HG02610 (cell line): Measurements from ENCODE around the gene PLA2G2D.

ENCODE experiments used
- ATAC-seq: cut with Tn5 transposase; IDR thresholded peaks from one replicate; pipeline ENCODE4 v1.9.1; 2021; ENCODE audit warnings: mild to moderate bottlenecking, moderate library complexity; ENCODE audit not compliant: unreplicated experiment

PLA2G2D gene

DNA sequence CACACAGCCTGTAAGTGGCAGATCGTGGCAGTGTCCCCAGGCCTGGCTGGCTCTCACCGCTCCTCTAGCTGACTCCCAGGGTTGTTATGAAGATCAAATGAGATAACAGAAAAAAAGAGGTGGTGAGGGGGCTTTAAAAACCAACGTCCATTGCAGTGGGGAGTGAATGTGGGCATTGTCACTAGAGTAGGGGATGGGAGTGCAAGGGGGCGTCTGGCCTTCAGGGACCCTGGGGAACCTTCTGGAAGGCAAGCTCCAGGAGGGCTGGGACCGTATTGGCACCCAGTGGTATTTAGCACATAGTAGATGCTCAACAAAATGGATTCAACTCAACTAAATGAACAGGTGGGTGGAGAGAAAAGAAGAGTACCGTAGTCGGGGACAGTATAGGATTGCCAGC, 3.4 kb downstream of the PLA2G2D start:
- no peak for ATAC-seq

GRCh38 chr1:20115479-20115878, 3.9 kb downstream of the PLA2G2D start:
- no peak for ATAC-seq

- ATAC-seq = no peak
These were observed 5.2 kb downstream of the PLA2G2D start for GRCh38 chr1:20114021-20114648.

- ATAC-seq = no peak
These were observed 6.9 kb downstream of the PLA2G2D start for GRCh38 chr1:20112279-20113000.

GRCh38 chr1:20111452-20111851, 7.9 kb downstream of the PLA2G2D start:
- ATAC-seq = no peak

GRCh38 chr1:20110679-20111078, 8.7 kb downstream of the PLA2G2D start:
- ATAC-seq = no peak

GRCh38 chr1:20109223-20109856, 10.0 kb downstream of the PLA2G2D start:
- ATAC-seq = no peak

DNA sequence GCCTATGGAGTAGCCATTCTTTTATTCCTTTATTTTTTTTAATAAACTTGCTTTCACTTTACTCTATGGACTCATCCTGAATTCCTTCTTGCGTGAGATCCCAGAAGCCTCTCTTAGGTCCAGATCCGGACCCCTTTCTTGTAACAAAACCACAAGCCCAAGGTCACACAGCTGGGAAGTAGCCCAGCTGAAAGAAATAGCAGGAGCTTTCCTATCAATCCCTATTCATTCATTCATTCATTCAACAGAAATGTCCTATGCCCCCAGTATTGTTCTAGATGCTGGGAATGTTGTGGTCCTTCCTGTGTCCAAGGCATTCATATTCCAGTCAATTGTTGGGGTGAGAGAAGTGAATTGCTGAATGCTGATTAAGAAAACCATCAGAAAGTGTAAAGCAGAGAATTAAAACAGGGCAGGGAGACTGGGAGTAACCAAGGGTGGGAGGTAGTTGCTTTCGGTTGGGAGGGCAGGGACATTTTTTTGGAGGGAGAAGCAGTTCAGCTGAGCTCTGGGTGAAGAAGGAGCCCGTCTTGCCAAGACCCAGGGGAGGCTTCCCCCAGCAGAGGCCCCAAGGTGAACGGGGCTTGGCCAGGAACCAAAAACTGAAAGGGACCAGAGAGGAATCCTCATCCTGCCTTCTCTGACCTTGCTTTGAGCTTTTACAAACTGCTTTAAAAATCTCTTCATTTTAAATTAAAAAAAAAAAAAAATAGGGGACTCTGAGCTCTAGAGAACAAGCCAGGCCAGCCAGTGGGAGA, 10.8 kb downstream of the PLA2G2D start:
- ATAC-seq = no peak

DNA sequence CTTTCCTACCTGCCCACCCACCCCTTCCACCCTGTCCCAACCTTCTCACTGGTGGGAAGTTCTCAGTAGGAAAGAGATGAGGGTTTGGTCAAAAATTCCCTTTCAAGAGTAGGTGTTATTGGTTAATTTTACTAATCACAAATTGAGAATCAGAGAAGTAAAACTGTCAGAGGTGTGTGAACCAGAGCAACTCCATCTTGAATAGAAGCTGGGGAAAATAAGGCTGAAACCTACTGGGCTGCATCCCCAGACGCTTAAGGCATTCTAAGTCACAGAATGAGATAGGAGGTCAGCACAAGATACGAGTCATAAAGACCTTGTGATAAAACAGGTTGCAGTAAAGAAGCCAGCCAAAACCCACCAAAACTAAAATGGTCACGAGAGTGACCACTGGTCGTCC, 11.5 kb downstream of the PLA2G2D start:
- ATAC-seq = no peak

GRCh38 chr1:20107351-20107750, 12.0 kb downstream of the PLA2G2D start:
- ATAC-seq = no peak

DNA sequence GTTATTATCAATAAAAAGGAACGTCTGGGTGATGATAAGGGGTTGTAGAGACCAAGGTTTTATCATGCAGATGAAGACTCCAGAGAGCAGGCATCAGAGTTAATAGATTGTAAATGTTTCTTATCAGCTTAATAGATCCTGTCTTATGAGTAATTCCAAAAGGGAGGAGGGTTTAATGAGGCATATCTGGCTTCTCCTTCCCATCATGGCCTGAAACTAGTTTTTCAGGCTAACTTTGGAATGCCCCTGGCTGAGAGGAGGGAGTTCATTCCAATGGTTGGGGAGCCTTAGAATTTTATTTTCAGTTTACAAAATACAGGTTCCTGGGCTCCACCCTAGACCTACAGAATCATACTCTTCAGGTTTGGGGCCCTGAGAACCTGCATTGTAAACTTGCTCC, 13.5 kb downstream of the PLA2G2D start:
- ATAC-seq = no peak

DNA sequence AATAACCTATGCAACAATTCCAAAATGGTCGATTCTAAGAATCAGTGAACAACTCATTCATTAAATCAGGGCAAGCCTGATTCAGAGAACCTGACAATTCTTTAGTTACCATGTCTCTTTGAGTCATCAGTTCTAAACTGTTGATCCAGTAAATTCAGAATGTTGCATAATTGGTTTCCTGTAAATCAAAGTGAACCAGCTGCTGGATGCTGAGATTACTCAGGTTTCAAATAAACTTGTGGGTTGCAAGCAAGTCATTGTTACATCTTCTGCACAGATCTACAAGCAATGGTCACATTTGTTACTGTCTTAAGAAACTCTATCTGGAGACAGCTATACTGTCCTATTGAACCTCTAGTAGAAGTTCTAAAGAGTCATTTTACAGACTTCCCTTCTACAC, 16.5 kb downstream of the PLA2G2D start:
- ATAC-seq = no peak

DNA sequence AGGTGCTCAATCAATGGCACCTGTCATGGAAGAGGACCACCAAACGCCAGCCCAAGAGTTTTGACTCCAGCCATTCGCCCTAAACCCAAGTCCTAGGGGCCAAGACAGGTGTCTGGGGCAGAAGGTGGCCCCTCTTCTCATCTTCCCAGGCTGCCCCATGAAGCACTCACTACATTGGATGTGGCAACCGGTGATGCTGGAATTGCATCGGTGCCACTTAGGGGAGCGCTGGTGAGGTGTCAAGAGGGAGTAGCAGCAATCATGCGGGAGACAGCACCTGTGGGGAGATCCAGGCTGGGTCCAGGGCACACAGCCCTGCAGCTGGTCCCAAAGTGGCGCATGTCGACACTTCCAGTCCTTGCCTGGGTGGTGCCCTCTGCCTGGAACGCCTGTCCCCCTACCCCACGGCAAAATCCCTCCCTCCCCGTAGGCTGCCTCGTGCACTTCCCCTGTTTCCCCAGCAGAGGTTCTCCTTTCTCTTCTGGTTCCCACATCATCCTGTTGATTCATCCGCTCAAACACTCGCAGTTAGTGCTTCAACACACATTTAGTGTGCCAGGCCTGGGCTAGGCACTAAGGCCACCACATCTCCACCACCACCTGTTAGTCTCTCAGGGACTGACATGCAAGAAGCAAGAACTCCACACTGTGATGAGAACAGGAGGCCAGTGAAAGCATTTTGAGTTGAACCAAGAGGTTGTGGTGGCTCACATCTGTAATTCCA, 18.5 kb downstream of the PLA2G2D start:
- ATAC-seq = no peak

DNA sequence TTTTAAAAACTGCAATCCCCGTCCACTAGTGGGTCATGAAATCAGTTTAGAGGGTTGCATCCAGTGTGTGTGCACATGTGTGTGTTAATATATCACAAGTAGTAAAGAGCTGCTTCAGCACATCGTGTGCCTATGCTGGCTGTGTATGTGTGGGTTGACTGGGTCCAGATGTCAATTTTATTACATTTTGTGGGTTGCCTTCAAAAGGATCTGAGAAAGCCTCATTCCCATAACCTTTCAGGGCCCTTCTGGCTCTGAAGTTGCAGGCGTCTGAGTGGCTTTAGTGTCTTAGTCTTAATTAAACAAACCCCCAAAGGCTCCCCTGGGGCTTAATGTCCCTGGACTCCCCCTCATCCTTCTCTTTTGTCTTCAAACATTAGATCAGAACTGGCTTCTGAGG, 19.8 kb downstream of the PLA2G2D start:
- no peak for ATAC-seq

DNA sequence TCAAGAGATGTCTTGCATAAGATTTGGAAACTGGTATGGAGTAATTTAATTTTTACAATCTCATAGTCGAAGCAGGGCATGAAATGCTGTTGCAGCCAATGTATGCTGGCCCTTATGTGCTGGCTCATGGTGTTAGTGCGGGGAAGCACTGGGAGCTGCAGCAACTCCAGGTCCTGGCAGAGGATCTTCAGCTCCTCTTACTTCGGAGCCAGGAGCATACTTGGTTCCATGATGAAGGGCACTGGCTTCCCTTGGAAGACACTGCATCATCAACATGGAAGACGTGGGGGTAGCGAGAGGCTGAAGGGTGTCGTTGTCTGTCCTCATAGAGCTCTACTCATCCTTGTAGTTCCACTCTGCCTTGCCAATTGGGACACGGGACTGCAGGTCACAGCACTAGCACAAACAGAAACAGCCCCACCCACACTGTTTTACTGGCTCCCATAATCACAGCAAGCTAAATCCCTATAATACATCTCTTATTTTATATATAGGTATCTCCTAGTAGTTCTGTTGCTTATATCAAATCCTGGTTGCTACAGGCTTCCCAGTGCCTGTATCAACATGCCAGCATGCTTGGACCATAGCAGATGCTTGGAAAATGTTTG, 22.4 kb downstream of the PLA2G2D start:
- ATAC-seq = no peak

DNA sequence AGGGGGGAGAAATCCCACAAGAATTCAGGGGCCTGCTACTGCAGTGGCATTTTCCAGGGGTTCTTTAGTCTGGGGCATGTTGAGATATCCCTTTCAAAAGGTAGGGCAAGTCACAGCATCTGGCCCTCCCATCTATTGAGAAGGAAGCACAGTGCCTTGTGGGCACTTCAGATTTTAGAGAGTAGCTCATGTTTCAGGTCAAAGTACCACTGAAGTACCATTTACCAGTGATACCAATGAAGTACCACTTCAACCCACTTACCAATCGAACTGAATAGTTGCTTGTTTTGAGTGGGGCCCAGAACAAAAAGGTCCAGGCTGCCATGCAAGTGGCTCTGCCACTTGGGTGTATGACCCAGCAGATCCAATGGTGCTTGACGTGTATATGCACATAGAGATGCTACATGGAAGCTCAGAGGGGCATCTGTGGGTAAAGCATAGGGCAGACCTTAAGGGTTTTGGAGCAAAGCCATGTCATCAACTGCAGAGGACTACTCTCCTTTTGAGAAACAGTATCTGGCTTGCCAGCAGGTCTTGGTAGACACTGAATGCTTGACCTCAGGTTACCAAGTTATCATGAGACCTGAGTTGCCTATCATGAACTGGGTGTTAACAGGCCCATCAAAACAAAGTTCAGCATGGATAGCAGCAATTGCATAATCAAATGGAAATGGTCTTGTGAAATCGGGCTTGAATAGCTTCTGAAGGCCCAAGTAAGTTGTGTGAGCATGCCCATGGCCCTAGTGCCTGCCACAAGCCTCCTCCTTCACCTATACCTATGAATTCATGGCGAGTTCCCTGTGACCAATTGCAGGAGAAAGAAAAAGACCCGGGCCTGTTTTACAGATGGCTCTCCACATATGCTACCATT, 23.5 kb downstream of the PLA2G2D start:
- ATAC-seq = no peak

DNA sequence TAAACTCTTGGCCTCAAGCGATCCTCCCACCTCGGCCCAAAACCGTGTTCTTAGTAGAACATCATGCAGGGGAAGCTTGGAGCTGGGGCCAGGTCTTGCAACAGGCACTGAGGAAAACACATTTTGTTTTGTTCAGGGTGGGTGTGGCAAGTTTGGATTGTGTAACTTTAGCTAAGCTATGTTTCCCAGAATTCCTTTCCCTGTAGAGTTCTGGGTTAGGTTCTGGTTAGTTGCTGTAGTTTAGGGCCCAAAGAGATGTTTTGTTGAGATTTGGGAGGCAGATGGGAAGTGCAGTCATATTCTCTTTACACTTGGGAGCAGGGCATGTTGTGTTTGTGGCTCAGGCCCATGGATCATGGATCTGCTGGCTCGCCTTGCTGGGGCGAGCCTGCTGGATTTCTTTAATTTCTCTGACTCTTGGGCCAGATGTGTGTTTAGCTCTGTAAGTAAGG, 25.4 kb downstream of the PLA2G2D start:
- no peak for ATAC-seq

- no peak for ATAC-seq
These were observed 26.0 kb downstream of the PLA2G2D start for GRCh38 chr1:20093303-20093702.

DNA sequence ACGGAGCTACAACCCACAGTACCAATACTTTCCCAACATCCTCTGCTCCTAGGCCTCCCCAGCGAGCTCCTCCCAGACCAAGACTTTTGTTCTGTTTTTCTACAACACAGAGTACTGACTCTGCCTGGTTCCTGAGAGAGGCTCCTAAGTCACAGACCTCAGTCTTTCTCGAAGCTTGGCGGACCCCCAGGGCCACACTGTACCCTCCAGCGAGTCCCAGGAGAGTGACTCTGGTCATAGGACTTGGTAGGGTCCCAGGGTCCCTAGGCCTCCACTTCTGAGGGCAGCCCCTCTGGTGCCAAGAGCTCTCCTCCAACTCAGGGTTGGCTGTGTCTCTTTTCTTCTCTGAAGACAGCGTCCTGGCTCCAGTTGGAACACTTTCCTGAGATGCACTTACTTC, 28.7 kb downstream of the PLA2G2D start:
- ATAC-seq = no peak
